ENCODE results near the gene DNAH7. TPM values are rescaled to one million over a fixed set of nuclear protein-coding genes. Genes with fewer than 3 reads are reported as not detected.

DNAH7 gene
- total and polyA plus RNA-seq, 9 of the 15 experiments (the other 6 are each of a cell fraction or from before 2014, with no cell fraction given): 0.03 to 0.42 (median 0.18) TPM

- Histone ChIP-seq H3K36me3 (ENCODE audit: control insufficient read depth, insufficient read depth, low read length) (no peaks in the 10 kb centered on the region), H3K9ac (ENCODE audit: insufficient read depth in 1 of 2, low read depth in 2 of 2, low read length in 2 of 2) (no peak overlapping the region), H3K4me3 (no peak overlapping the region), H3K9me3 (replicated peaks; ENCODE audit: control insufficient read depth, insufficient read depth, low read depth, low read length) (no peaks in the 10 kb centered on the region), H3K4me1 (replicated peaks in 1 of 2; ENCODE audit: control insufficient read depth in 2 of 2, insufficient read depth in 2 of 2, low read length in 2 of 2) (no peaks in the 10 kb centered on the region), H3K9me1 (ENCODE audit: control insufficient read depth, insufficient read depth, low read length) (no peaks in the 10 kb centered on the region), H2AFZ (ENCODE audit: low read depth, low read length) (no peak overlapping the region), H3K79me2 (ENCODE audit: control insufficient read depth, insufficient read depth, low read length) (no peaks in the 10 kb centered on the region), H4K20me1 (replicated peaks; ENCODE audit: control insufficient read depth, insufficient read depth, low read length) (no peaks in the 10 kb centered on the region), H3K27me3 (ENCODE audit: control insufficient read depth in 2 of 2, insufficient read depth in 2 of 2, low read length in 2 of 2) (no peaks in the 10 kb centered on the region), H3K27ac (ENCODE audit: extremely low read depth, low read depth, low read length) (no peak overlapping the region), H3K4me2 (ENCODE audit: insufficient read depth, low read length) (no peak overlapping the region)
- ATAC-seq (no peak), DNase-seq (ENCODE audit: extremely low read depth in 1 of 4, low spot score in 3 of 4) (no peak), FAIRE-seq (no peak)
- 6% methylated on average over 8 of the region's 8 CpGs for WGBS (ENCODE audit: insufficient coverage, low coverage, missing lambda C conversion rate)
- intact Hi-C loops (cut with micrococcal nuclease) (no loop called here), in situ Hi-C loops (cut with MboI) (no loop called here)
- BruUV-seq (replicated peaks): no TSS peak
- POLR2A ChIA-PET: no interaction called here
- CTCF ChIA-PET (ENCODE audit: low intra/inter-chr PET ratio): interaction anchor here (0.6 kb wide), 1 partner anchor 474 kb away, joined by 4 read pairs; no protein-coding TSS in a partner anchor
- TF ChIP-seq ZNF830 (CRISPR knock-in tag; IDR thresholded peaks at IDR 0.05): no peak
- TF ChIP-seq MLX (CRISPR knock-in tag; conservative IDR thresholded peaks at IDR 0.05): no peak
- no peak for TF ChIP-seq STAT5B (CRISPR knock-in tag; IDR thresholded peaks at IDR 0.05)
- TF ChIP-seq, protein P1, sequence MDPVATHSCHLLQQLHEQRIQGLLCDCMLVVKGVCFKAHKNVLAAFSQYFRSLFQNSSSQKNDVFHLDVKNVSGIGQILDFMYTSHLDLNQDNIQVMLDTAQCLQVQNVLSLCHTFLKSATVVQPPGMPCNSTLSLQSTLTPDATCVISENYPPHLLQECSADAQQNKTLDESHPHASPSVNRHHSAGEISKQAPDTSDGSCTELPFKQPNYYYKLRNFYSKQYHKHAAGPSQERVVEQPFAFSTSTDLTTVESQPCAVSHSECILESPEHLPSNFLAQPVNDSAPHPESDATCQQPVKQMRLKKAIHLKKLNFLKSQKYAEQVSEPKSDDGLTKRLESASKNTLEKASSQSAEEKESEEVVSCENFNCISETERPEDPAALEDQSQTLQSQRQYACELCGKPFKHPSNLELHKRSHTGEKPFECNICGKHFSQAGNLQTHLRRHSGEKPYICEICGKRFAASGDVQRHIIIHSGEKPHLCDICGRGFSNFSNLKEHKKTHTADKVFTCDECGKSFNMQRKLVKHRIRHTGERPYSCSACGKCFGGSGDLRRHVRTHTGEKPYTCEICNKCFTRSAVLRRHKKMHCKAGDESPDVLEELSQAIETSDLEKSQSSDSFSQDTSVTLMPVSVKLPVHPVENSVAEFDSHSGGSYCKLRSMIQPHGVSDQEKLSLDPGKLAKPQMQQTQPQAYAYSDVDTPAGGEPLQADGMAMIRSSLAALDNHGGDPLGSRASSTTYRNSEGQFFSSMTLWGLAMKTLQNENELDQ (CRISPR knock-in tag; IDR thresholded peaks at IDR 0.05; ENCODE audit: borderline replicate concordance): no peak
- TF ChIP-seq ZNF24 (IDR thresholded peaks at IDR 0.05): no peak
- TF ChIP-seq HNRNPH1 (optimal IDR thresholded peaks at IDR 0.05; ENCODE audit: low read depth, low read length): no peak
- TF ChIP-seq FOXJ3 (CRISPR knock-in tag; IDR thresholded peaks at IDR 0.05): no peak
- no peak for TF ChIP-seq CBX2 (IDR thresholded peaks at IDR 0.05; ENCODE audit: insufficient read depth, low read length, poor library complexity, severe bottlenecking)
- no peak for TF ChIP-seq HNRNPL (IDR thresholded peaks at IDR 0.05; ENCODE audit: low read depth, low read length)
These were observed 70.6 kb downstream of the DNAH7 start for GRCh38 chr2:195998070-195998469.

Measured in K562 (cell line).